OCI-LY1 (cell line): ENCODE data around the gene CMAS.
"Not testable (repeated sequence)": the region's sequence is repeated elsewhere in the genome, so short reads cannot be mapped to it uniquely, and the experiment has no call there.

Experiments
- H2AFZ ChIP-seq: fragments of 200-600 bp; sonication (generic), shearing (Covaris generic); 2 replicates; pipeline ENCODE4 v1.6.0; 2014; ENCODE audit warnings: antibody characterized with exemption, mild to moderate bottlenecking, low read length
- H3F3A ChIP-seq: fragments of 200-600 bp; sonication (generic), shearing (Covaris generic); 2 replicates; pipeline ENCODE4 v1.6.0; 2014; ENCODE audit warnings: mild to moderate bottlenecking, antibody characterized with exemption, low read length, moderate library complexity; ENCODE audit not compliant: insufficient read depth
- H3K27ac ChIP-seq: fragments of 200-600 bp; sonication (generic); 2 replicates; pipeline ENCODE4 v1.5.1; 2014; ENCODE audit warnings: low read length, mixed run types, mild to moderate bottlenecking, low read depth; ENCODE audit not compliant: poor library complexity, severe bottlenecking
- H3K27me3 ChIP-seq: fragments of 200-600 bp; sonication (generic); 2 replicates; pipeline ENCODE4 v1.6.0; 2014; ENCODE audit warnings: antibody characterized with exemption, mild to moderate bottlenecking, low read length, moderate library complexity; ENCODE audit not compliant: insufficient read depth
- H3K36me3 ChIP-seq: fragments of 200-600 bp; sonication (generic); 2 replicates; pipeline ENCODE4 v1.6.1; 2014; ENCODE audit warnings: mild to moderate bottlenecking, antibody characterized with exemption, low read length, moderate library complexity, mixed read lengths; ENCODE audit not compliant: insufficient read depth
- H3K4me1 ChIP-seq: fragments of 200-600 bp; sonication (generic); 2 replicates; pipeline ENCODE4 v1.5.1; 2014; ENCODE audit warnings: mild to moderate bottlenecking, low read length, moderate library complexity; ENCODE audit not compliant: insufficient read depth, severe bottlenecking
- H3K4me2 ChIP-seq: fragments of 200-600 bp; sonication (generic), shearing (Covaris generic); 2 replicates; pipeline ENCODE4 v1.6.1; 2014; ENCODE audit warnings: low read length
- H3K4me3 ChIP-seq: fragments of 200-600 bp; sonication (generic); 2 replicates; pipeline ENCODE4 v1.5.1; 2014; ENCODE audit warnings: low read length, low read depth, mild to moderate bottlenecking, mixed read lengths; ENCODE audit not compliant: poor library complexity, severe bottlenecking
- H3K79me2 ChIP-seq: fragments of 200-600 bp; shearing (Covaris generic); 2 replicates; pipeline ENCODE4 v1.6.1; 2016; ENCODE audit warnings: mixed run types, low read length, mixed read lengths; ENCODE audit not compliant: insufficient read depth
- H3K9ac ChIP-seq: fragments of 200-600 bp; sonication (generic), shearing (Covaris generic); 2 replicates; pipeline ENCODE4 v1.6.1; 2014; ENCODE audit warnings: mild to moderate bottlenecking, low read length, mixed read lengths
- H3K9me2 ChIP-seq: fragments of 200-600 bp; sonication (generic), shearing (Covaris generic); 2 replicates; pipeline ENCODE4 v1.6.1; 2014; ENCODE audit warnings: low read depth, mild to moderate bottlenecking, low read length, mixed read lengths
- H3K9me3 ChIP-seq: fragments of 200-600 bp; shearing (Covaris generic); 2 replicates; pipeline ENCODE4 v1.6.1; 2014; ENCODE audit warnings: low read length, mixed read lengths
- H4K20me1 ChIP-seq: fragments of 200-600 bp; sonication (generic), shearing (Covaris generic); 2 replicates; pipeline ENCODE4 v1.6.0; 2016; ENCODE audit warnings: mild to moderate bottlenecking, low read length; ENCODE audit not compliant: insufficient read depth
- EZH2 ChIP-seq: fragments of 200-600 bp; sonication (generic), shearing (Covaris generic); IDR thresholded peaks from 2 replicates; pipeline ENCODE4 v1.8.0; 2017; ENCODE audit warnings: borderline replicate concordance, mixed run types, mild to moderate bottlenecking, antibody characterized with exemption, low read length, moderate library complexity, mixed read lengths
- TF ChIP-seq, protein P1 (sequence below): fragments of 200-600 bp; sonication (generic), shearing (Covaris generic); IDR thresholded peaks from 2 replicates; pipeline ENCODE4 v1.5.1; 2017; ENCODE audit warnings: mild to moderate bottlenecking, antibody characterized with exemption, low read length, moderate library complexity, mixed read lengths

The CMAS gene

DNA sequence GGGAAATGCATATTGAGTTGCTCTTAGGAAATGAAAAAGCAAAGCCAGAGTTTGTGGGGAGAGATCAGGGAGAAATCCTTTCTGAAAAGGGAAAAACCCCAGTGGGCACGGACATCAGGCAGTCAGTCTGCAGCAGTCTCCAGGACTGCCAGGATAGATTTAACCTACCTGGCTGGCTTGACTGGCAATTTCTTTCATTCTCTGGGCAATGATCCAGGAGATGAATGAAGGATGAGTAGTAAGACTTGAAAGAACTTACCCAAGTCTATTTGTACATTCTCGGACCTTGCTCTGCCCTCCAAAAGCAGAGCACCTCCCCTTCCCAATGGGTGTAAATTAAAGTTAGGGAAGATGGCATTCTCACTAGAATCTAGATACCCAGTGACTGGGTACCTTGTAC lies 42.9 kb downstream of the CMAS start:
- H3K9me3 ChIP-seq, result no peaks in the 10 kb centered on the region
- no peaks in the 10 kb centered on the region for H3K36me3 ChIP-seq
- no peaks in the 10 kb centered on the region for H3K4me1 ChIP-seq
- H3K27me3 ChIP-seq, result no peaks in the 10 kb centered on the region
- TF ChIP-seq, protein P1, sequence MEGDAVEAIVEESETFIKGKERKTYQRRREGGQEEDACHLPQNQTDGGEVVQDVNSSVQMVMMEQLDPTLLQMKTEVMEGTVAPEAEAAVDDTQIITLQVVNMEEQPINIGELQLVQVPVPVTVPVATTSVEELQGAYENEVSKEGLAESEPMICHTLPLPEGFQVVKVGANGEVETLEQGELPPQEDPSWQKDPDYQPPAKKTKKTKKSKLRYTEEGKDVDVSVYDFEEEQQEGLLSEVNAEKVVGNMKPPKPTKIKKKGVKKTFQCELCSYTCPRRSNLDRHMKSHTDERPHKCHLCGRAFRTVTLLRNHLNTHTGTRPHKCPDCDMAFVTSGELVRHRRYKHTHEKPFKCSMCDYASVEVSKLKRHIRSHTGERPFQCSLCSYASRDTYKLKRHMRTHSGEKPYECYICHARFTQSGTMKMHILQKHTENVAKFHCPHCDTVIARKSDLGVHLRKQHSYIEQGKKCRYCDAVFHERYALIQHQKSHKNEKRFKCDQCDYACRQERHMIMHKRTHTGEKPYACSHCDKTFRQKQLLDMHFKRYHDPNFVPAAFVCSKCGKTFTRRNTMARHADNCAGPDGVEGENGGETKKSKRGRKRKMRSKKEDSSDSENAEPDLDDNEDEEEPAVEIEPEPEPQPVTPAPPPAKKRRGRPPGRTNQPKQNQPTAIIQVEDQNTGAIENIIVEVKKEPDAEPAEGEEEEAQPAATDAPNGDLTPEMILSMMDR, result no peak
- no peak overlapping the region for H3K4me2 ChIP-seq
- no peak overlapping the region for H3K4me3 ChIP-seq
- H3K9ac ChIP-seq, result no peak overlapping the region
- no peaks in the 10 kb centered on the region for H3K9me2 ChIP-seq
- no peak overlapping the region for H3K27ac ChIP-seq
- no peaks in the 10 kb centered on the region for H3K79me2 ChIP-seq
- no peaks in the 10 kb centered on the region for H3F3A ChIP-seq
- H2AFZ ChIP-seq, result no peak overlapping the region
- H4K20me1 ChIP-seq, result no peaks in the 10 kb centered on the region

DNA sequence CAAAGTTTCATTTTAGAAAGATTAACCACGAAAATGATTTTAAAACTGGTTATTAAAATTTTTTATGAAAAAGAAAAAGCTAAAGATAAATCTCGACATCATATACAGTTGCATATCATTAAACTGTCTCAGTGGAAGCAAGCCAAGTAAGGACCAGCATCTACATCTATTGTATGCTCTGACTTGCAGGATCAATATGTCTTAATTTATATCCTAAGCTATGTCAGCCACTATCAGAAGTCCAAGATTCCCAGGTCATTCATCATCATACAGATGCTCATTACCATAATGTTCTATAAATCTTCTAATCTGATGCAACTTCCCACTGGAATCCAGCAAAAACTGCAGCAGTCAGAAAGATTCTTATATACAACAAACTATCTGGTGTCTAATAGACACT lies 43.5 kb downstream of the CMAS start:
- no peaks in the 10 kb centered on the region for H4K20me1 ChIP-seq
- H3F3A ChIP-seq, result no peaks in the 10 kb centered on the region
- no peaks in the 10 kb centered on the region for H3K36me3 ChIP-seq
- H3K27ac ChIP-seq, result no peak overlapping the region
- H3K9me2 ChIP-seq, result no peaks in the 10 kb centered on the region
- TF ChIP-seq, protein P1, result no peak
- TF ChIP-seq EZH2, result no peak
- no peaks in the 10 kb centered on the region for H3K4me1 ChIP-seq
- H3K27me3 ChIP-seq, result no peaks in the 10 kb centered on the region
- no peak overlapping the region for H3K9ac ChIP-seq
- no peak overlapping the region for H2AFZ ChIP-seq
- no peaks in the 10 kb centered on the region for H3K79me2 ChIP-seq
- no peak overlapping the region for H3K4me2 ChIP-seq
- no peak overlapping the region for H3K4me3 ChIP-seq
- no peaks in the 10 kb centered on the region for H3K9me3 ChIP-seq

DNA sequence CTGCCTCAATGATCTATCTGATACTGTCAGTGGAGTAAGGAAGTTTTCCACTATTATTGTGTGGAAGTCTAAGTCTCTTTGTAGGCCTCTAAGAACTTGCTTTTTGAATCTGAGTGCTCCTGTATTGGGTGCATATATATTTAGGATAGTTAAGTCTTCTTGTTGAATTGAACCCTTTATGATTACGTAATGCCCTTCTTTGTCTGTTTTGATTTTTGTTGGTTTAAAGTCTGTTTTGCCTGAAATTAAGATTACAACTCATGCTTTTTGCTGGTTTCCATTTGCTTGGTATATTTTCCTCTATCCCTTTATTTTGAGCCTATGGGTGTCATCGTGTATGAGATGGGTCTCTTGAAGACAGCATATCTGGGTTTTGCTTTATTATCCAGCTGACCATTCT lies 53.0 kb downstream of the CMAS start:
- not testable (repeated sequence) for H3K27ac ChIP-seq, H3F3A ChIP-seq, H3K4me2 ChIP-seq, H3K27me3 ChIP-seq, H4K20me1 ChIP-seq, H3K9me2 ChIP-seq, H3K36me3 ChIP-seq, H3K4me3 ChIP-seq, H3K9me3 ChIP-seq, H3K9ac ChIP-seq, H3K4me1 ChIP-seq, H2AFZ ChIP-seq, H3K79me2 ChIP-seq

DNA sequence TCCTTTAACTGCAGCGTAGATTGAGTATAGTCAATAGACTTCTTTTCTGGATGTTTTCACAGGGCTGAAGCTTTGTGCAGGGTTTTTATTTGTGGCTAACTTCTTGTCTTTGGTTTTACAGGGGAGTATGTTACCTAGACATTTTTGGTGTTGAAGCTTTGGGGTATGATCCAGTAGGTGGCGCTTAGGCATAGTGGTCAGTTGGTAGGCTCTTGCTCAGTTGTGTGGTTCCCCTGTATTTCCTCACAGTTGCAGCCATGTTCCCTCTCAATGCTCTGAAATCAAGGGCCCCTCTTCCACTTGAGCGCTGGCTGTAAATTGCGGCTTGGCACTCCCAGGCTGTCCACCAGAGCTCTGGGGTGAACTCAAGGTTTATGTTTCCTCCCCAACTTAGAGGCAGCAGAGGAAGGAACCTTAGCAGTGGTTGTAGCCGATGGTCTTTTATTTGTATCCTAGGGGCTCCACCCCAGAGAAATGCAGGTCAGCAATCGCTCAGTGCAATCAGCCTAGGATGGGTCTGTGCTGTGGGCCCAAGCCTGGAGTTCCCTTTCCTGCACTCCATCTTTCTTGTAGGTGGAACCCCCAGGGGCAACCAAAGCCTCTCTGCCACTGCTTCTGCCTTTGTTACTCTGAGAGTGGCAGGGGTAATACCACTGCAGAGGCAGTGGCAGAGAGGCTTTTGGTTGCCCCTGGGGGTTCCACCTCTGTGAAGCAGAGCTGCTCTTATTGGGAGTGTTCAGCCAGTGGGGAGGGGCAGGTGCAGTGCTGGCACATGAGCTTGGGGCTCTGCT lies 55.1 kb downstream of the CMAS start:
- H3K27ac ChIP-seq, result no peak overlapping the region
- no peak overlapping the region for H3K4me2 ChIP-seq
- H3K79me2 ChIP-seq, result no peaks in the 10 kb centered on the region
- H3K27me3 ChIP-seq, result no peaks in the 10 kb centered on the region
- no peak overlapping the region for H3K9ac ChIP-seq
- no peaks in the 10 kb centered on the region for H3K36me3 ChIP-seq
- H3K4me3 ChIP-seq, result no peak overlapping the region
- H3K9me3 ChIP-seq, result no peaks in the 10 kb centered on the region
- TF ChIP-seq, protein P1, result peak; percentile 69; the same call in 1 of the 2 replicates
- no peak for TF ChIP-seq EZH2
- no peaks in the 10 kb centered on the region for H4K20me1 ChIP-seq
- no peaks in the 10 kb centered on the region for H3K9me2 ChIP-seq
- H2AFZ ChIP-seq, result no peak overlapping the region
- H3K4me1 ChIP-seq, result peaks cover 9% of the 10 kb centered on the region
- no peaks in the 10 kb centered on the region for H3F3A ChIP-seq
